Upper lobe of left lung (tissue), 4 donors: ENCODE results near the gene RP9.

ENCODE experiments used
- EP300 ChIP-seq, 4 donors: sonication (generic); formaldehyde crosslinking; IDR thresholded peaks; one replicate each; pipeline ENCODE4 v1.5.1; 2017; ENCODE audit warnings: antibody characterized with exemption in 4 of 4, control low read depth in 2 of 4
- POLR2AphosphoS5 ChIP-seq, 2 donors: sonication (generic); formaldehyde crosslinking; IDR thresholded peaks; one replicate each; pipeline ENCODE4 v1.5.1; 2017; ENCODE audit warnings: antibody characterized with exemption in 2 of 2
- TF ChIP-seq, protein P1 (sequence below), 6 experiments: fragments of 450-650 bp in 4 of 6; fragments of 200-600 bp in 2 of 6; sonication (generic) in 2 of 6; IDR thresholded peaks; one replicate each; pipeline ENCODE4 v1.5.1; 2016 to 2019; ENCODE audit warnings: antibody characterized with exemption in 6 of 6

DNA sequence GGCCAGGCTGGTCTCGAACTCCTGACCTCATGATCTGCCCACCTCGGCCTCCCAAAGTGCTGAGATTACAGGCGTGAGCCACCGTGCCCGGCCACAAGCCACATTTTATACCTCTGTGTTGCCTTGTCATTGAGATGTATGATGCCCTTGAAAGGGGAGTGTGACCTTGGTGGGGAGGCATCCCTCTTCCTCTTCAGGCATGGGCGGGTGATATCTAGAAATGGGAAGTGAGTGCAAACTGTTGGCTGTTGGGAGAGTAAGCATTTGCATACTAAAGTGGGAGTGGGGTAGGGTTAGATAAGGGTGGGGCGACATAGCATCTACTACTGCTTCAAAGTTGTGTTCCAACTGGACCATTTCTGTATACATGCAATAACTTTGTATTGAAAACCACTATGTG lies 20.1 kb downstream of the RP9 start:
- TF ChIP-seq, protein P1, sequence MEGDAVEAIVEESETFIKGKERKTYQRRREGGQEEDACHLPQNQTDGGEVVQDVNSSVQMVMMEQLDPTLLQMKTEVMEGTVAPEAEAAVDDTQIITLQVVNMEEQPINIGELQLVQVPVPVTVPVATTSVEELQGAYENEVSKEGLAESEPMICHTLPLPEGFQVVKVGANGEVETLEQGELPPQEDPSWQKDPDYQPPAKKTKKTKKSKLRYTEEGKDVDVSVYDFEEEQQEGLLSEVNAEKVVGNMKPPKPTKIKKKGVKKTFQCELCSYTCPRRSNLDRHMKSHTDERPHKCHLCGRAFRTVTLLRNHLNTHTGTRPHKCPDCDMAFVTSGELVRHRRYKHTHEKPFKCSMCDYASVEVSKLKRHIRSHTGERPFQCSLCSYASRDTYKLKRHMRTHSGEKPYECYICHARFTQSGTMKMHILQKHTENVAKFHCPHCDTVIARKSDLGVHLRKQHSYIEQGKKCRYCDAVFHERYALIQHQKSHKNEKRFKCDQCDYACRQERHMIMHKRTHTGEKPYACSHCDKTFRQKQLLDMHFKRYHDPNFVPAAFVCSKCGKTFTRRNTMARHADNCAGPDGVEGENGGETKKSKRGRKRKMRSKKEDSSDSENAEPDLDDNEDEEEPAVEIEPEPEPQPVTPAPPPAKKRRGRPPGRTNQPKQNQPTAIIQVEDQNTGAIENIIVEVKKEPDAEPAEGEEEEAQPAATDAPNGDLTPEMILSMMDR (IDR thresholded peaks at IDR 0.05) = no peak
- TF ChIP-seq POLR2AphosphoS5 (IDR thresholded peaks at IDR 0.05) = no peak
- no peak for TF ChIP-seq EP300 (IDR thresholded peaks at IDR 0.05)
